Adrenal gland (tissue), 5 donors: ENCODE measurements around the gene GTF2F2.

Experiments used
- POLR2A ChIP-seq, 2 donors: fragments of 450-650 bp; IDR thresholded peaks; one replicate each; pipeline ENCODE4 v1.6.1; 2017; ENCODE audit warnings: antibody characterized with exemption in 2 of 2, mild to moderate bottlenecking in 2 of 2, moderate library complexity in 1 of 2
- TF ChIP-seq, protein P1 (sequence below), 6 experiments: fragments of 450-650 bp in 4 of 6; fragments of 200-600 bp in 2 of 6; sonication (generic) in 1 of 6; IDR thresholded peaks; 1 replicate in 5 of 6; 2 replicates in 1 of 6; pipeline versions ENCODE4 v1.5.1 to v1.8.0; 2016 to 2021; ENCODE audit warnings: antibody characterized with exemption in 6 of 6, mild to moderate bottlenecking in 2 of 6, moderate library complexity in 1 of 6
- donor health status: DM: no; HTN: no; CAD: no.

DNA sequence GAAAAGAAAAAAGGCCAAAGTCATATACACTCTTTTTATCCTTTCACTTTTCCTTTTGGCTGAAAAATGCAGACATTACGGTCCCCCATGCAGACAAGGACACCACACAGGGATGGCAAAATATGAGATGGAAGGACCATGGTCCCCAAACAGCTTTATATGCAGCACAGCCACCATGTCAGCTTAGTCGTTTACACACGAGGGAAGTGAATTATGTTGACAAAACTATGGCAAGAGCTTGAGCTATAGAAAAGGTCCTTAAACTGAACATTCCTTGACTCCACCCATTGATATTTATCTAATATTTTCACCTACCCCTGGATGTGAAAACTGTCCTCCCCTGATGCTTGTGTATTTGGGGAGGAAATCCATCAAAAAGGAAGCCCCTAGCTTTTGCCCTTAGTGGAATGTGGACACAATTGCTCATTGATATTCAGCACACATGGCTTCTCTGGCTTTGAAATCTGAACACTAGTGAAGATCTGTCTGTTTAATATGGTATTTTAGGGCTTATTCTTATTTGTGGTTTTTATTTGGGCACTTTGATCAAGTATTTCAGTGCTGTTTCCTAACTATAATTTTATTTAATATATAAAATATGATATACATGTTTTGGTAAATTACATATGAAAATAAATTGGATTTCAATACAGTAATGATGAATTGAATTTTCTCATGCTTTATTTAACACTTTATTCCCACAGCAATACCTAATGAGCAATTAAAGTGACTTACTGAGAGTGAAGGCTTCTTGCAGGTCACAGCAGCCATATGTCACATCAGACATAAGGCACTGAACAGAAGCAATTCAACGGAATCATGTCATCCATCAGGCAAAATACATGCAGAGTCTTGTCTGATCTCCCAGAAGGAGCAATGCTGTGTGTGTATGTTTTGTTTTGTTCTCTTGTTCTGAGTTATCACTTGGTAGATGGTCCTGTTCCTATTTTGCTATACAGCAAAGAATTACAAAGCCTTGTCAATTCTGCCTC is 6.8 kb upstream of the GTF2F2 start:
- TF ChIP-seq POLR2A (IDR thresholded peaks at IDR 0.05), result no peak
- TF ChIP-seq, protein P1, sequence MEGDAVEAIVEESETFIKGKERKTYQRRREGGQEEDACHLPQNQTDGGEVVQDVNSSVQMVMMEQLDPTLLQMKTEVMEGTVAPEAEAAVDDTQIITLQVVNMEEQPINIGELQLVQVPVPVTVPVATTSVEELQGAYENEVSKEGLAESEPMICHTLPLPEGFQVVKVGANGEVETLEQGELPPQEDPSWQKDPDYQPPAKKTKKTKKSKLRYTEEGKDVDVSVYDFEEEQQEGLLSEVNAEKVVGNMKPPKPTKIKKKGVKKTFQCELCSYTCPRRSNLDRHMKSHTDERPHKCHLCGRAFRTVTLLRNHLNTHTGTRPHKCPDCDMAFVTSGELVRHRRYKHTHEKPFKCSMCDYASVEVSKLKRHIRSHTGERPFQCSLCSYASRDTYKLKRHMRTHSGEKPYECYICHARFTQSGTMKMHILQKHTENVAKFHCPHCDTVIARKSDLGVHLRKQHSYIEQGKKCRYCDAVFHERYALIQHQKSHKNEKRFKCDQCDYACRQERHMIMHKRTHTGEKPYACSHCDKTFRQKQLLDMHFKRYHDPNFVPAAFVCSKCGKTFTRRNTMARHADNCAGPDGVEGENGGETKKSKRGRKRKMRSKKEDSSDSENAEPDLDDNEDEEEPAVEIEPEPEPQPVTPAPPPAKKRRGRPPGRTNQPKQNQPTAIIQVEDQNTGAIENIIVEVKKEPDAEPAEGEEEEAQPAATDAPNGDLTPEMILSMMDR (IDR thresholded peaks at IDR 0.05), result no peak
